K562 (cell line): ENCODE measurements around the gene UCP3. TPM values are rescaled to one million over a fixed set of nuclear protein-coding genes. Genes with fewer than 3 reads are reported as not detected.

Source experiments
- ATAC-seq: fragments of 200-7000 bp; cut with Tn5 transposase; 3 replicates; pipeline ENCODE4 v1.9.1; 2020; ENCODE audit warnings: moderate library complexity
- BruUV-seq: library from RNA; stranded (reverse); fragments of 400-500 nt; replicated peaks from 2 replicates; lab custom pipeline; 2021; lab: Mats Ljungman, UMichigan
- CTCF ChIA-PET: fragments of 300-600 bp; formaldehyde crosslinking; extraction: SDS; loops from one replicate; lab custom pipeline; 2021; ENCODE audit warnings: low intra/inter-chr PET ratio; lab: Yijun Ruan, JAX
- POLR2A ChIA-PET: fragments of 300-600, 350-650 bp; sonication (Branson Sonifier 250); formaldehyde crosslinking; extraction: SDS; loops from one replicate; lab custom pipeline; 2021; ENCODE audit warnings: antibody characterized with exemption, inconsistent platforms; lab: Yijun Ruan, JAX
- DNase-seq, 4 experiments: peaks; one replicate each; pipeline versions ENCODE4 v3.0.0 to v3.0.0-alpha.2; 2011 to 2018; ENCODE audit warnings: low spot score in 3 of 4, mixed read lengths in 3 of 4; ENCODE audit errors: extremely low read depth in 1 of 4
- FAIRE-seq: peaks from 2 replicates; lab custom pipeline; 2011; peaks lifted over from hg19 to GRCh38; lab: Jason Lieb, UNC
- H2AFZ ChIP-seq: 2 replicates; pipeline ENCODE4 v1.6.0; 2011; ENCODE audit warnings: low read depth, low read length, control low read depth, inconsistent platforms
- H3K27ac ChIP-seq: fragments of 200-600 bp; 3 replicates; pipeline ENCODE4 v1.8.0; 2011; ENCODE audit warnings: low read depth, mild to moderate bottlenecking, control low read depth, inconsistent platforms, low read length, moderate library complexity, mixed read lengths; ENCODE audit errors: extremely low read depth
- H3K27me3 ChIP-seq, 2 experiments: fragments of 300-600 bp in 1 of 2; 2 replicates in 1 of 2; 3 replicates in 1 of 2; pipeline versions ENCODE4 v1.6.0 to v1.8.0; 2011; ENCODE audit warnings: inconsistent platforms in 2 of 2, low read length in 2 of 2, mild to moderate bottlenecking in 1 of 2, mixed read lengths in 1 of 2, moderate library complexity in 1 of 2; ENCODE audit not compliant: control insufficient read depth in 2 of 2, insufficient read depth in 2 of 2
- H3K36me3 ChIP-seq: fragments of 300-600 bp; 3 replicates; pipeline ENCODE4 v1.8.0; 2011; ENCODE audit warnings: mild to moderate bottlenecking, low read length, inconsistent platforms; ENCODE audit not compliant: control insufficient read depth, insufficient read depth
- H3K4me1 ChIP-seq, 2 experiments: fragments of 200-600 bp in 1 of 2; replicated peaks in 1 of 2; 2 replicates in 1 of 2; 3 replicates in 1 of 2; pipeline versions ENCODE4 v1.5.1 to v1.8.0; 2011; ENCODE audit warnings: inconsistent platforms in 2 of 2, low read length in 2 of 2, mild to moderate bottlenecking in 1 of 2, mixed read lengths in 1 of 2, moderate library complexity in 1 of 2; ENCODE audit not compliant: control insufficient read depth in 2 of 2, insufficient read depth in 2 of 2
- H3K4me2 ChIP-seq: 2 replicates; pipeline ENCODE4 v1.6.1; 2011; ENCODE audit warnings: low read length, control low read depth, inconsistent platforms, mixed read lengths; ENCODE audit not compliant: insufficient read depth
- H3K4me3 ChIP-seq: fragments of 200-600 bp; sonication (generic), shearing (Covaris generic); 2 replicates; pipeline ENCODE4 v1.5.1; 2016; ENCODE audit warnings: control low read depth, inconsistent platforms
- H3K79me2 ChIP-seq: fragments of 200-600 bp; 3 replicates; pipeline ENCODE4 v1.8.0; 2011; ENCODE audit warnings: low read length, inconsistent platforms; ENCODE audit not compliant: control insufficient read depth, insufficient read depth
- H3K9ac ChIP-seq, 2 experiments: 2 replicates each; pipeline versions ENCODE4 v1.6.0 to v1.6.1; 2011; ENCODE audit warnings: low read depth in 2 of 2, low read length in 2 of 2, control low read depth in 1 of 2, inconsistent platforms in 1 of 2, mild to moderate bottlenecking in 1 of 2, mixed read lengths in 1 of 2; ENCODE audit not compliant: insufficient read depth in 1 of 2
- H3K9me1 ChIP-seq: one replicate; pipeline ENCODE4 v1.6.0; 2011; ENCODE audit warnings: inconsistent platforms, mild to moderate bottlenecking, low read length, moderate library complexity; ENCODE audit not compliant: control insufficient read depth, insufficient read depth
- H3K9me3 ChIP-seq: replicated peaks from 2 replicates; pipeline ENCODE4 v1.5.1; 2011; ENCODE audit warnings: low read depth, low read length, inconsistent platforms; ENCODE audit not compliant: control insufficient read depth, insufficient read depth
- H4K20me1 ChIP-seq: replicated peaks from 2 replicates; pipeline ENCODE4 v1.6.1; 2011; ENCODE audit warnings: low read length, inconsistent platforms, mixed read lengths; ENCODE audit not compliant: control insufficient read depth, insufficient read depth
- ELF4 ChIP-seq: fragments of 450-650 bp; formaldehyde crosslinking; IDR thresholded peaks from 2 replicates; pipeline ENCODE4 v1.4.0; 2022; ENCODE audit warnings: missing genetic modification characterization
- HLTF ChIP-seq: fragments of 450-650 bp; IDR thresholded peaks from 2 replicates; pipeline ENCODE4 v1.6.1; 2016
- NFATC3 ChIP-seq: fragments of 450-650 bp; IDR thresholded peaks from 2 replicates; pipeline ENCODE4 v1.6.1; 2017; ENCODE audit warnings: mild to moderate bottlenecking
- PTTG1 ChIP-seq: fragments of 450-650 bp; IDR thresholded peaks from 2 replicates; pipeline ENCODE4 v1.6.1; 2016; ENCODE audit warnings: low read depth, mild to moderate bottlenecking, missing genetic modification characterization, missing compliant biosample characterization
- RBM15 ChIP-seq: fragments of 200-400 bp; formaldehyde crosslinking; IDR thresholded peaks from 2 replicates; pipeline ENCODE4 v1.6.1; 2018; ENCODE audit warnings: mild to moderate bottlenecking, low read length, moderate library complexity; ENCODE audit not compliant: insufficient read depth
- ZC3H11A ChIP-seq: IDR thresholded peaks from 2 replicates; pipeline ENCODE4 v1.6.1; 2012; ENCODE audit warnings: low read depth, low read length, improper control_type of control experiment
- ZNF398 ChIP-seq: fragments of 250-450 bp; sonication (Bioruptor Pico); IDR thresholded peaks from 2 replicates; pipeline ENCODE4 v1.8.0; 2021; ENCODE audit warnings: moderate library complexity, mild to moderate bottlenecking, inconsistent platforms
- ZNF445 ChIP-seq: fragments of 250-450 bp; sonication (Bioruptor Pico); IDR thresholded peaks from 2 replicates; pipeline ENCODE4 v1.4.0; 2020; ENCODE audit warnings: low read depth, mild to moderate bottlenecking, moderate library complexity
- ZNF511 ChIP-seq: sonication (generic); formaldehyde crosslinking; IDR thresholded peaks from 2 replicates; pipeline ENCODE4 v1.8.0; 2022; ENCODE audit warnings: mild to moderate bottlenecking, missing genetic modification reagents
- ZNF609 ChIP-seq: sonication (generic); formaldehyde crosslinking; IDR thresholded peaks from 2 replicates; pipeline ENCODE4 v1.8.1; 2023; ENCODE audit warnings: missing genetic modification reagents, mild to moderate bottlenecking, borderline replicate concordance
- WGBS: fragments of 100-300 bp; shearing (Covaris generic); methylation state at CpG from one replicate; pipeline ENCODE4 v1.1.6; 2016; ENCODE audit warnings: low coverage, mixed read lengths; ENCODE audit not compliant: insufficient coverage; ENCODE audit errors: missing lambda C conversion rate; 5-methylcytosine and 5-hydroxymethylcytosine counted together
- in situ Hi-C: fragments of 300-500 bp; cut with MboI; formaldehyde crosslinking; loops from 4 replicates; pipeline ENCODE4 v1.15.0; 2018; ENCODE audit warnings: inconsistent platforms, mixed read lengths
- intact Hi-C: fragments of 100-400 bp; cut with micrococcal nuclease; formaldehyde crosslinking; loops from 2 replicates; pipeline ENCODE4 v1.14.2; 2022
- polyA plus RNA-seq, 8 experiments: library from polyadenylated mRNA; depleted of rRNA in 4 of 8; stranded (reverse) in 5 of 8; unstranded in 3 of 8; fragments of >200 nt; fragmentation: Nextera tagmentation in 2 of 8; fragmentation: Illumina TruSeq in 1 of 8; extraction: Ambion mirVana in 2 of 8; extraction: Trizol in 1 of 8; gene quantifications; 2 replicates each; pipeline versions ENCODE4 v1.2.1 to v1.2.3, GENCODE V29; 2011 to 2014; ENCODE audit warnings: inconsistent platforms in 1 of 8, missing spikeins in 1 of 8
- total RNA-seq, 7 experiments: library from RNA; depleted of rRNA in 6 of 7; stranded (reverse); fragments of >200 nt in 6 of 7; fragmentation: Illumina TruSeq in 2 of 7; extraction: Trizol in 2 of 7; gene quantifications; 2 replicates each; pipeline versions ENCODE4 v1.2.1 to v1.2.3, GENCODE V29; 2011 to 2021; ENCODE audit warnings: low replicate concordance in 1 of 7
- TF ChIP-seq, protein P1 (sequence below): fragments of 250-450 bp; sonication (Bioruptor Pico); IDR thresholded peaks from 2 replicates; pipeline ENCODE4 v1.4.0; 2020
- TF ChIP-seq, protein P2 (sequence below): fragments of 450-650 bp; IDR thresholded peaks from 2 replicates; pipeline ENCODE4 v1.6.1; 2016; ENCODE audit warnings: low read depth, mild to moderate bottlenecking, moderate library complexity

Gene UCP3
- total and polyA plus RNA-seq, 9 of the 15 experiments (the other 6 are each of a cell fraction or from before 2014, with no cell fraction given): 0.05 to 0.65 (median 0.25) TPM; not detected in 2

- H3K9me1 ChIP-seq: no peaks in the 10 kb centered on the region
- DNase-seq (no peak), FAIRE-seq (no peak), ATAC-seq (no peak)
- H2AFZ ChIP-seq: no peak overlapping the region
- 18% methylated on average over 2 of the region's 2 CpGs for WGBS
- no peak overlapping the region for H3K9ac ChIP-seq
- POLR2A ChIA-PET: interaction anchor here (1.4 kb wide), 1 partner anchor 16 kb away, joined by 4 read pairs; no protein-coding TSS in a partner anchor
- no peaks in the 10 kb centered on the region for H3K79me2 ChIP-seq
- H3K27me3 ChIP-seq: no peaks in the 10 kb centered on the region
- no peak overlapping the region for H3K4me3 ChIP-seq
- H3K36me3 ChIP-seq: no peaks in the 10 kb centered on the region
- intact Hi-C loops (no loop called here), in situ Hi-C loops (no loop called here)
- H3K4me2 ChIP-seq: no peak overlapping the region
- BruUV-seq: no TSS peak
- CTCF ChIA-PET: no interaction called here
- H3K9me3 ChIP-seq: no peaks in the 10 kb centered on the region
- peaks cover 6% of the 10 kb centered on the region in 2 experiments; a peak in 3 of 5 replicates for H3K4me1 ChIP-seq
- no peak overlapping the region for H3K27ac ChIP-seq
- no peaks in the 10 kb centered on the region for H4K20me1 ChIP-seq
- TF ChIP-seq PTTG1 (tag) (no peak), ZNF609 (no peak), ZNF511 (CRISPR knock-in tag) (no peak), HLTF (no peak), NFATC3 (no peak), RBM15 (no peak), ELF4 (no peak), ZNF445 (no peak), ZNF398 (CRISPR knock-in tag) (no peak), ZC3H11A (no peak)
- TF ChIP-seq, protein P1, sequence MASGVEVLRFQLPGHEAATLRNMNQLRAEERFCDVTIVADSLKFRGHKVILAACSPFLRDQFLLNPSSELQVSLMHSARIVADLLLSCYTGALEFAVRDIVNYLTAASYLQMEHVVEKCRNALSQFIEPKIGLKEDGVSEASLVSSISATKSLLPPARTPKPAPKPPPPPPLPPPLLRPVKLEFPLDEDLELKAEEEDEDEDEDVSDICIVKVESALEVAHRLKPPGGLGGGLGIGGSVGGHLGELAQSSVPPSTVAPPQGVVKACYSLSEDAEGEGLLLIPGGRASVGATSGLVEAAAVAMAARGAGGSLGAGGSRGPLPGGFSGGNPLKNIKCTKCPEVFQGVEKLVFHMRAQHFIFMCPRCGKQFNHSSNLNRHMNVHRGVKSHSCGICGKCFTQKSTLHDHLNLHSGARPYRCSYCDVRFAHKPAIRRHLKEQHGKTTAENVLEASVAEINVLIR (CRISPR knock-in tag): no peak
- TF ChIP-seq, protein P2, sequence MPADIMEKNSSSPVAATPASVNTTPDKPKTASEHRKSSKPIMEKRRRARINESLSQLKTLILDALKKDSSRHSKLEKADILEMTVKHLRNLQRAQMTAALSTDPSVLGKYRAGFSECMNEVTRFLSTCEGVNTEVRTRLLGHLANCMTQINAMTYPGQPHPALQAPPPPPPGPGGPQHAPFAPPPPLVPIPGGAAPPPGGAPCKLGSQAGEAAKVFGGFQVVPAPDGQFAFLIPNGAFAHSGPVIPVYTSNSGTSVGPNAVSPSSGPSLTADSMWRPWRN: no peak
Observed at GRCh38 chr11:73995731-73996130, 13.2 kb downstream of the UCP3 start.
